ENCODE results near the gene SACS.
A peak's percentile ranks its signal among the peaks of the same experiment; 100 is the strongest.
"Not testable (repeated sequence)": the region's sequence is repeated elsewhere in the genome, so short reads cannot be mapped to it uniquely, and the experiment has no call there.

Gene SACS

GRCh38 chr13:23411706-23412105 lies 21.8 kb downstream of the SACS start:
- DNase-seq (ENCODE audit: low spot score): no peak

- no peak for DNase-seq (ENCODE audit: low spot score)
Observed at GRCh38 chr13:23411220-23411619, 22.3 kb downstream of the SACS start.

DNA sequence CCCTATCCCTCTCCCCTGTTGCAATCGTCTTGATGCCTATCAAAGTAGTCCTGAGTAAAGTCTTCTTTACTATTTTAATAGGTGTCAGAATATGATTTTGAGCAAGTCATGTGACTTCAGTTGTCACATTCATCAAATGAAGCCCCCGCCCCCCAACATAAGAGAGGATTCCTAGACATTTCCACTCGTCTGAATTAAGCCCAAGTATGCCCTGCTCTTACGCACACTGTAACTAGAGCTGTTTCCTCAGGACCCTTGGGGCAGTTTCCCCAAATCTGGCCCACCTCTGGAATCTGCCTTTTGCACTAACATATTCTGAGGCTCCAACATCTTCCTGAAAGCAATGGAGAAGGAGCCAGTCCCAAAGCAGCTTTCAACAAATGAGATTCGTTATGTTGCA lies 25.5 kb downstream of the SACS start:
- no peak for DNase-seq (ENCODE audit: low spot score)

GRCh38 chr13:23401156-23401555 lies 32.3 kb downstream of the SACS start:
- not testable (repeated sequence) for DNase-seq (ENCODE audit: low spot score)

GRCh38 chr13:23399347-23399746 lies 34.2 kb downstream of the SACS start:
- DNase-seq (ENCODE audit: low spot score): no peak

DNA sequence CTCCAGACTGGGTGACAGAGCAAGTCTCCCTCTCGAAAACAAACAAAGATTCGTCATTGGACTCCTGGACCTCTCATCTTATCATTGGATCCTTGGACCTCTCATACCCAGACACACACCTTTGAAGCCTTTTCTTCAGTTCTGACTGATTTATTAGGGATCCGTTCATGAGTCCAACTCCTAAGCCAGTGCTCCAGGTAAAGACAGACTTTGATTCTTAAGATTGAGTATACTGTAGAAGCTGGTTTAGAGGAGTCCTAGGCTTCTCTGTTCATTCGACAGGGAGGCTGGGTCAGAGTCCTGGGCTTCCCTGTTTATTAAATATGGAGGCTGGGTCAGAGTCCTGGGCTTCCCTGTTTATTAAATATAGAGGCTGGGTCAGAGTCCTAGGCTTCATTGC lies 38.7 kb downstream of the SACS start:
- no peak for DNase-seq (ENCODE audit: low spot score)

DNA sequence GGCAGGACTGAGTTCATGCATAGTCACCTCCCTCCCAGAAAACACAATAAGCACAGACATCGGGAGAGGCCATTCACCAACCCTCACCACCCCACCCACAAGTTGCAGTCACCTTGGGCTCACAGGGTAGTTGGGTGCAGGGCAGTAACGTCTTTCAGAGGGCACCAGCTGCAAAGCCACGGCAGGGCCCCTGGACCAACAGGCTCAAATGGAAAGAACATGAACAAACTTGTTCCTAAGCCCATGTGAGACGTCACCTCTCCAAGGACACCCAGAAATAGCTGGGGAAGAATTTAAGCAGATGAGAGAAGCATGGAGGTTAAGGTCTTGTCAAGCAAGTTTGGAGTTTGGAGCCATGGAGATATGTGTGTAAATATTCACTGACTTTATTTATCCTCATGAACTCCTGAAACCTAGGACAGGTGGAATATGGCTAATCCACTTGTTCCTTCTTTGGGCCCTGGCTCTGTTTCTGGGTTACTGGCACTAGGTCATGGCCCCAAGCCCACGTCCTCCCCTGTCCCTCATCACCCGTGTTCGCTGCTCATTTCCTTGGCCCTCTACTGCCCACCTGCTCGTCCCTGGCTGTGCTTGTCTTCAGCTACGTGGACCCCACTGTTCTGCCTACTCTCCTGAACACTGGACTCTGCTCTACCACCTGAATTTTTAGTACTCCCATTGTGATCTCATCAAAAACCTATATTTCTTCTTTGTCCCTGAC lies 40.4 kb downstream of the SACS start:
- DNase-seq (ENCODE audit: low spot score): no peak

DNA sequence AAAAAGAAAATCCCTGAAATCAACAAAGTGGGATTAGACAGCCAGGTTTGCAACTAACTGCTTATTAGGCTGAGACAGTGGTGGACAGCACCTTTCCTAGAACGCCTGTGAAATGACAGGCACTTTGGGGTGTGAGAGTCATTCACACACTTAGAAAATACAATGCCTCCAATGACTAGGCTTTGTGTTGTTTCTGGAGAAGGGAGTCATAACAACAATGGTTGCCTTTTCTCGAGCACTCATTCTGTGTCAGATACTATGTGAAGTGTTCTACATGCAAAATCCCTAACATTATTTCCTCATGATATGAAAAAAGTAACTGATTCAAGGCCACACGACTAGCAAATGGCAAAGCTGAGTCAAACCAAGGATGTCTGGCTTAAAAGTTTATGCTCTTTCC lies 41.2 kb downstream of the SACS start:
- no peak for DNase-seq (ENCODE audit: low spot score)

- no peak for DNase-seq (ENCODE audit: low spot score)
Observed at GRCh38 chr13:23391752-23392151, 41.8 kb downstream of the SACS start.

DNA sequence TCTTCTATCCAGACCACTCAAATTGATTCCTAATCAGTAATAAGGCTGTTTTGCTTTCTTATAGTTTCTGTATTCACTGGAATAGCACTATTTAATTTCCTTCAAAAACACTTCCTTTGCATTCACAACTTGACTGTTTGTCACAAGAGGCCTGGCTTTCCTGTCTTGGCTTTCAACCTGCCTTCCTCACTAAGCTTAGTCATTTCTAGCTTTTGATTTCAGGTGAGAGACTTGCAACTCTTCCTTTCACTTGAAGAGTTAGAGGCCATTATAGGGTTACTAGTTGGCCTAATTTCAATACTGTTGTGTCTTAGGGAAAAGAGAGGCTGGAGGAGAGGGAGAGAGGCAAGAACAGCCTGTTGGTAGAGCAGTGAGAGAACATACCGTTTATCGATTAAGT lies 47.0 kb downstream of the SACS start:
- no peak for DNase-seq (ENCODE audit: low spot score)

GRCh38 chr13:23385931-23386330 lies 47.6 kb downstream of the SACS start:
- no peak for DNase-seq (ENCODE audit: low spot score)

DNA sequence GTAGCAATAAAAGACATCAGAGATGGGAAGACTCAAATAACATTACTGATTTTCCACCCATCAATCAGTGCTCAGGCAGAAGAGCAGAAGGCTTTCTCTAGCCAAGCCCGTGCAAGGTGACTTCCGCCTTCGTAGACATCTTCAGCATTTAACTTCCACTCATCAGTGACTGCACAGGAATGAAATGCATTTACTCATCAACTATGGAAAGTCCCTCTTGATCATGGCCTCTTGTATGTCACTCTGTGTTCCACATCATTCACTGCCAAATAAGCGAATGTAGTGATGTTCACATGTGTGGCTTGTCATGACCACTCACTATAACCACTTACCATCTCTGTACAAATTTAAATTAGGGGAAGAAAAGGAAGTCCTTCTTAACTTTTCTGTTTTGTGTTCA lies 49.4 kb downstream of the SACS start:
- DNase-seq (ENCODE audit: low spot score): no peak

GRCh38 chr13:23383151-23383550 lies 50.4 kb downstream of the SACS start:
- DNase-seq (ENCODE audit: low spot score): no peak

- no peak for DNase-seq (ENCODE audit: low spot score)
Observed at GRCh38 chr13:23381866-23382265, 51.6 kb downstream of the SACS start.

GRCh38 chr13:23380534-23380933 lies 53.0 kb downstream of the SACS start:
- no peak for DNase-seq (ENCODE audit: low spot score)

- no peak for DNase-seq (ENCODE audit: low spot score)
Observed at GRCh38 chr13:23377983-23378632, 55.4 kb downstream of the SACS start.

GRCh38 chr13:23377579-23377978 lies 55.9 kb downstream of the SACS start:
- DNase-seq (ENCODE audit: low spot score): no peak

- peak; percentile 100 for DNase-seq (ENCODE audit: low spot score)
Observed at GRCh38 chr13:23375001-23375971, 58.2 kb downstream of the SACS start.

DNA sequence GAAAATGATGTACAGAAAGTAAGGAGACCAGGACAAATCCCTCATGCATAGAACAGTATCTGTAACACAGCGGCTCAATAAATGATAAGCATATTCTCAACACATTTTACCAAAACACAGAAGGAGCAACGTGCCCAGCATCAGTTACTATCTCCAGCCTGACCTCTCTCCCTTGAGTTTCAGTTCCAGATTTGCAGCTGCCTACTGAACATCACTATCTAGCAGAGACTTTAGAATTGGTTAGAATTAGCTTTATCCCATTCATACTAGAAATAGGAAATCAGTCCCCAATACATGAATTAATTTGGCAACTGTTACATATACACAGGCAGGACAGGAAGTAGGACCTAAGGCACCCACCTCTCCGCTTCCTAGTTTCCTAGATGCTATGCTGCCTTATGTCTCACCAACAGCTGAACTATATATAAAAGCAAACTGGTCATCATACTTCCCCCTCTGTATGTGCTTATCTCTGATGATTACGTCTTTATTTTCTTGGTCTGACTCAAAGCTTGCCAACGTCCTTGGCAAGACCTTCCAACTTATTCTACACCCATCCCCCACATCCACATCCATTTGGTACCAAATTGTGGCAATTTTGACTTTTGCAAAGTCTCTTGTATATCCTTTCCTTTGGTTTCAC lies 61.1 kb downstream of the SACS start:
- no peak for DNase-seq (ENCODE audit: low spot score)

GRCh38 chr13:23367907-23368306 lies 65.6 kb downstream of the SACS start:
- no peak for DNase-seq (ENCODE audit: low spot score)

GRCh38 chr13:23365652-23366051 lies 67.8 kb downstream of the SACS start:
- no peak for DNase-seq (ENCODE audit: low spot score)

DNA sequence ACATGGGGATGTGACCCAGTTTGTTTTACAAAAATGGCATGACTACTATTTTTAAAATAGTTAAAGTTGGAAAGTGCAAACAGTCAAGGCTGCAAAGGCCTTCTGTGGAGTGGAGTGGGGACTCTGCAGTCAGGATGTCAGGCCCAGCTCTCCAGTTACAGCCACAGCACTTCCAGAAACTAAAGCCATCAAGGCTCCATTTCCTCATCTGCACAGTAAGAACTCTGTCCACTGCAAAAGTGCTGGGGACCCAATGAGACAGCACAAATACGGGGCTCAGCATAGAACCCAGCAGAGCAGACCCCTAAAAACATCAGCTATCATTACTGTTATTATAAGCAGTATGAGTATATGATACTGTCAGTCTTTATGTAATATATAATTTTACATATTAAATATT lies 73.6 kb downstream of the SACS start:
- DNase-seq (ENCODE audit: low spot score): no peak
